SH-SY5Y (cell line): ENCODE measurements around the gene KCNIP4.

Experiments used
- GATA2 ChIP-seq: IDR thresholded peaks from 2 replicates; pipeline ENCODE4 v1.6.1; 2011; ENCODE audit warnings: mild to moderate bottlenecking, low read depth, low read length
- GATA3 ChIP-seq: IDR thresholded peaks from 2 replicates; pipeline ENCODE4 v1.6.1; 2011; ENCODE audit warnings: low read depth, mild to moderate bottlenecking, low read length, moderate library complexity

DNA sequence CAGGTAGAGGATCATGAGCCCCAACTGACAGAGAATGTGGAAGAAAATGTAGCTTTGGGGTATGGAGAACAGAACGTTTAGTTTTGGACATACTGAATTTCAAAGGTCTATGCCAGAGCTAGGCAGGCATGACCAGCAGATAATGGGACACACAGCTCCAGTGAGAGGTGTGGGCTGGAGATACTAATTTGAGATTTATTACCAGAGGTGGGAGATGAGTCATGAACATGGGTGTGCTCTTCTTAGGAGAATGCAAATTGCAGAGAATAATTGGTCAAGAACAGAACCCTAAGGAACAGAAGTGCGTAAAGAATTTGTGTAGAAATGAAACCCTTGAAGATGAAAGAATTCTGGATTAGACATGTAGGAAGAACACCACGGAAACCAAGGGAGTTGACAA lies 1123.1 kb downstream of the KCNIP4 start:
- TF ChIP-seq GATA2 (no peak), GATA3 (no peak)
